Cardiac septum (tissue), 1 donor: ENCODE data around the gene RHEBL1. TPM values are rescaled to one million over a fixed set of nuclear protein-coding genes. Genes with fewer than 3 reads are reported as not detected.

Experiments used
- DNase-seq: peaks from one replicate; pipeline ENCODE4 v3.0.0-alpha.2; 2020; ENCODE audit warnings: low spot score
- intact Hi-C: fragments of 100-400 bp; cut with DNase I; formaldehyde crosslinking; loops from one replicate; pipeline ENCODE4 v1.14.0; 2022
- total RNA-seq: library from RNA; stranded (reverse); fragmentation: NEBNext Ultra II Directional; extraction: Animal tissue kit (Norgen Biotek cat#: 25700); gene quantifications from one replicate; pipeline ENCODE4 v1.2.1, GENCODE V29; 2021
- donor health status: DM: no; HTN: no; CAD: no.

The RHEBL1 gene
- total RNA-seq, 1 donor from 2014 or later = 0.38 TPM

DNA sequence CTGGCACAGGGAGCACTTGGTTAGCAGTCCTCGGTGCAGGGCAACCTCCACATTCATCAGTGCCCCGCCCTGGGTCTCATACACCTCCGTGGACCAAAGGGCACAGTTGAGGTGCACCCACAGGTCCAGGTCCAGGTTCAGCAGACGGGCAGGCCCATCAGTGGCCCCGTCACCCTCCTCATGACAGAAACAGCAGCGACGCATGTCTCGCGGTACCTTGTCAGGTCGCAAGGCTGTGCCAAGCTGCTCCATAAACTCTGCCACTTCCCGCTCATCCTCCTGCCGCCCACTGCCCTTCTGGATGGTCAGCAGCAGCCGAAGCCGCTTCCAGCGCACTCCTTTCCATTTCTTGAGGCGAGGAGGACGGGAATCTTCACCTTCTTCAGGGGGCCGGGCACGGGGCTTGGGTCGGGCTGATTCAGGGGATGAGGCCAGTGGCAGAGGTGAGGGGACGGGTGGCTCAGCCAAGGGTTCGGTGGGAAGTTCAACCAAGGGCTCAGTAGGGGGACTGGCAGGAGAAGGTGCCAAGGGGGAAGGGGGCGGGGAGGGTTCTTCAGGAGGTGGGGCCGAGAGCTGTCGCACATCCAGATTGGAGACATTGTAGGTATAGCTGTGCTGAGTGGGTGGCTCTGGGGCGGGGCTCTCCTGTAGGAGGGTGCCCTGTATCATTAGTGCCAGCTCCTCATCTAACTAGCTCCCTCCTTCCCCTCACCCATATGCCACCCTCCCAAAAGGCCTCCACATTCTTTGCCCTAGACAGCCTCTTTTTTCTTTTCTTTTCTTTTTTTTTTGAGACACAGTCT lies 42.9 kb downstream of the RHEBL1 start:
- DNase-seq = no peak
- intact Hi-C loops = no loop called here

- no peak for DNase-seq
- intact Hi-C loops = no loop called here
These were observed 43.7 kb downstream of the RHEBL1 start for GRCh38 chr12:49026101-49026500.

DNA sequence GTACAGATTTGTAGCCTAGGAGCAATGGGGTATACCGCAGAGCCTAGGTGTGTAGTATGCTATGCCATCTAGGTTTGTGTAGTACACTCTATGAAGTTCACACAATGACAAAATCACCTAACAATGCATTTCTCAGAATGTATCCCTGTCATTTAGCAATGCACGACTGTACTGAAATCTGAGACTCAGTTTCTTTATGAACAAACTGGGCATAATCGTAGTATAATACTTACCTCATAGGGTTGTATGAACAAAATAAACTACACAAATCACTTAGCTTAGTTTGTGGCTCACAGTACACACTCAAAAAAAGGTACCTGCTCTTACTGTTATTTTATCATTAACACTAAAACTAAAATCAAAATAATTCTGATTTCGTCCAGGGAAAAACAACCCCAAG lies 44.3 kb downstream of the RHEBL1 start:
- intact Hi-C loops = no loop called here

GRCh38 chr12:49024543-49024942 lies 45.2 kb downstream of the RHEBL1 start:
- no peak for DNase-seq

More for the DNA sequence above, 44.3 kb downstream of the RHEBL1 start:
- DNase-seq = no peak

GRCh38 chr12:49023812-49024211 lies 46.0 kb downstream of the RHEBL1 start:
- DNase-seq = no peak
- intact Hi-C loops = no loop called here

More at GRCh38 chr12:49024543-49024942, 45.2 kb downstream of the RHEBL1 start:
- intact Hi-C loops = no loop called here

DNA sequence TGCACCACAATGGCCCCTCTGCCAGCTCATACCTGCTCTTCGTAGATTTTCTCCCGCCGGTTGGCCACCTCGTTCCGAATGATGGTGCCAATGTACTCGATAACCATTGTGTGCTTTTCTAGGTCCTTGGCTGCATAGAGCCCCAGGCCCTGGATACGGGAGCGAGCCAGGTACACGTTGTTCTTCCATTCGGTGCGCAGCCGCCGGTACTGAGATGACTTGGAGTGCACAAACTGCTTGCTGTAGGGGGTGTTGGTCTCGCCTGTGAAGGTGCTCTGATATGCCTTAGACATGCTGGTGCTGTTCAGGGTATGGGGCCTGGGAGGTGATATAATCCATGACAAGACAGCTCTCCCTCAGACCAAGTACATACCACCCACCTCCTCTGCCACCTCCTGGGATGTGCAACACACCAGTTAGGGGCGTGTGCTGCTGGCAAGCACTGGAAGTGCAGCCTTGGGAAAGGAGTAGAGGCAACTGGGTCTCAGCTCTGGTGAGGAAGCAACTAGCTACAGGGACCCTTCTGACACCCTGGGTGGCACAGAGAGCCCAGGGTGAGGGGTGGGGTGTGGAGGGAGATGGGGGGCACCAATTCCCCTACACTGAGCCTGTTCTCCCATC lies 47.1 kb downstream of the RHEBL1 start:
- intact Hi-C loops = no loop called here
- no peak for DNase-seq

- DNase-seq = no peak
- intact Hi-C loops = no loop called here
These were observed 48.4 kb downstream of the RHEBL1 start for GRCh38 chr12:49021292-49021915.

DNA sequence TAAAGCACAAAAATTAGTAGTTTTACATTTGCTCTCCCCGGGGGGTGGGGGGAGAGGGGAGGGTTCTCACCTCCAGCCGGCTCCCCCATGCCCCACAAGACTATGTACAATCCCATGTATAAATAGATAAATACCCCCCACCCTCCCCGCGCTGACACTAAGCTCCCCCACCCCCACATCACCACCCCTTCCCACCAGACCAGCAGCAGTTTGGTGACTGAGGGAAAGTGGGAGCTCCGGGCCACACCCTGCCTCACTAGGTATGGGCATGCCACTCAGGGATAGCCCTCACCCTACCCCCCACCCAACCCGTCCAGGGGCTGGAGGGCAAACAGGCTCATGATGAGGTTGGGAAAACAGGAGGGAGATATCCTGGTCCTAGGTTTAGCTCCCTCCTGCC lies 49.3 kb downstream of the RHEBL1 start:
- no peak for DNase-seq
- intact Hi-C loops = no loop called here

DNA sequence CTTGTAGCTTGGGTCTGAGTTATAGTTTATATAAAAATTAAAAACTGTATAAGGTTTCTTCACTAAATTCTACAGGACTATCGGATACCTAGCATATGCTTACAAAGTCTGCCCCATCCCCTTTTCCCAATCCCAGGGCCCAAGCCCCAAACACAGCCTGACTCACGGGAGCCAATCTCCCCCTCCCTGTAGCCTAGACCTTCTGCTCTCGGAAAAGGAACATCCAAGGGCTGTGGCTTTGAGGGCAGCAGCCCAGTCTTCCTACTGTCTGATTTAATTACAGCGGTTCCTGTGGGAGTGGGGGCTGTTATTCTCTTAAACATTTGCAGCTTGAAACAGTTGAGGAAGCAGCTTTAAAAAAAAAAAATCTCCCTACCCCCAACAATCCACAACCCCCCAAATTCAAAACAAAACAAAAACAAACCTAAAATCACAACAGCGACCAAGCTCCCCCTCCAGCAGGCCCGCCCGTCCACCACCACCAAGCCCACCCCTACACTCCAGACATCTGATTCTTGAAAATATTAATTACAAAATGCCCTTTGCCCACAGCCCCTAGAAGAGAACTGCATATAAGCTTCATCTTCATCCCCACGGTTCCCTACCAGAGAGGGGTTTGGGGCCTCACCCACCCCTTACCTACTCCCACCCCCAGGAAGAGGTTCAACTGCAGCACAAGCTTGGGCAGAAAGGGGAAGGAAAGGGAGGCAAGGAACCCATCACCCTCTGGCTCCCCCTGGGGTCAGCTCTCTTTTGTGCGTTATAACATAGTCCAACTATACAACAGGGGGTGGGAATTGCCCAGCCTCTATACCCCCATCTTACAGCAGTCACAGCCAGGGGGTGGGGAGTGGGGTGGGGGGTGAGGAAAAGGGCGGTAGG lies 50.1 kb downstream of the RHEBL1 start:
- intact Hi-C loops = loop anchor here (5.0 kb wide), 1 partner anchor 38 kb away; no protein-coding TSS in a partner anchor
- DNase-seq = no peak

DNA sequence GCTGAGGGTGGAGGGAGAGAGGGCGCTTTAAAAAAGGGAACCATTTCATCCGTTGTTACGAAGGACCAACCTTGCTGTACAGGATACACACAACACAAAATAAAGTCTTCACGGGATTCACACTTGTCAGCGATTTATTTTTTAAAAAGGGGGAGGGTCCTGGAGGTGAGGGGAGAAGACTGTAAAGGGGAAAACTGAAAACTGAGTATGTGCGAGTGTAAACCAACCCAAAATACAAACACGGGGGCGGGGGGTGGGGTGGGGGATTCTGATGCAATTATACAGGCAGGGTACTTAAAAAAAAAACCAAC lies 50.7 kb downstream of the RHEBL1 start:
- no peak for DNase-seq
- intact Hi-C loops = loop anchor here (5.0 kb wide), 1 partner anchor 38 kb away; no protein-coding TSS in a partner anchor

- intact Hi-C loops = loop anchor here (5.0 kb wide), 1 partner anchor 39 kb away; no protein-coding TSS in a partner anchor
- peak; percentile 98 for DNase-seq
These were observed 51.3 kb downstream of the RHEBL1 start, which contains the start of gene PRKAG1 for GRCh38 chr12:49018261-49019119. TSS of gene PRKAG1 (minus strand) at chr12:49018776. CDS start at chr12:49018740, 36 bp downstream.

- DNase-seq = no peak
- intact Hi-C loops = loop anchor here (5.0 kb wide), 1 partner anchor 39 kb away; no protein-coding TSS in a partner anchor
These were observed 51.9 kb downstream of the RHEBL1 start for GRCh38 chr12:49017891-49018260.

DNA sequence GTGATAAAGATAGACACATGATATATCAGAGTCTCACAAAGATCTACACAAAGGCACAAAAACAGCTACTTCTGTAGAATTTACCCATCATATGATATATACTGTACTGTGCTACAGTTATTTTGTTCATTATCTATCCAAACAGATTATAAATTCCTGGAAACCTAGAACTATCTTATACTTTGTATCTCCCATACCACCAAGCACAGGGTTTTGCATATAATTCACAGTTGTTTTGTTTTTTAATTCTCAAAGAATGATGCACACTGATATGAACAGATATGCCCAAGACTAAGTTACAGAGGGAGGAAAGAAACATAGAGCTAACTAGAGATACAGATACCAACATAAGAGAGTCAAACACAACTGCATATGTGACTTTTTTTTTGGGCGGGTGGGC lies 54.6 kb downstream of the RHEBL1 start:
- DNase-seq = no peak
- intact Hi-C loops = loop anchor here (5.0 kb wide), 1 partner anchor 42 kb away; no protein-coding TSS in a partner anchor

Other genes with a start within 250 kb of the RHEBL1 start
- 33.3 TPM for gene DDX23, start 217.8 kb downstream of the RHEBL1 start, total RNA-seq
- gene RND1, start 204.1 kb downstream of the RHEBL1 start, total RNA-seq = 0.62 TPM
- 5.5 TPM for gene FKBP11, start 144.5 kb downstream of the RHEBL1 start, total RNA-seq
- gene ARF3, start 112.5 kb downstream of the RHEBL1 start, total RNA-seq = 59.5 TPM
- 0.16 TPM for gene WNT10B, start 98.2 kb downstream of the RHEBL1 start, total RNA-seq
- gene WNT1, start 91.7 kb downstream of the RHEBL1 start, total RNA-seq = not detected
- gene DDN, start 70.6 kb downstream of the RHEBL1 start, total RNA-seq = 1.00 TPM
- 80.4 TPM for gene PRKAG1, start 51.2 kb downstream of the RHEBL1 start, total RNA-seq
- 63.8 TPM for gene KMT2D, start 9.2 kb downstream of the RHEBL1 start, total RNA-seq
- gene DHH, start 24.8 kb upstream of the RHEBL1 start, total RNA-seq = 1.6 TPM
- gene LMBR1L, start 40.9 kb upstream of the RHEBL1 start, total RNA-seq = 33.3 TPM
- gene TUBA1B, start 61.4 kb upstream of the RHEBL1 start, total RNA-seq = 377 TPM
- 250 TPM for gene TUBA1A, start 119.1 kb upstream of the RHEBL1 start, total RNA-seq
- 39.5 TPM for gene TUBA1C, start 195.1 kb upstream of the RHEBL1 start, total RNA-seq
- gene PRPH, start 225.2 kb upstream of the RHEBL1 start, total RNA-seq = 0.38 TPM